ENCODE measurements around the gene GNPTAB. TPM values are rescaled to one million over a fixed set of nuclear protein-coding genes. Genes with fewer than 3 reads are reported as not detected.

GNPTAB gene
- polyA plus RNA-seq, 2 of the 4 experiments (the other 2 are of a cell fraction), result 20.3 to 29.3 TPM

DNA sequence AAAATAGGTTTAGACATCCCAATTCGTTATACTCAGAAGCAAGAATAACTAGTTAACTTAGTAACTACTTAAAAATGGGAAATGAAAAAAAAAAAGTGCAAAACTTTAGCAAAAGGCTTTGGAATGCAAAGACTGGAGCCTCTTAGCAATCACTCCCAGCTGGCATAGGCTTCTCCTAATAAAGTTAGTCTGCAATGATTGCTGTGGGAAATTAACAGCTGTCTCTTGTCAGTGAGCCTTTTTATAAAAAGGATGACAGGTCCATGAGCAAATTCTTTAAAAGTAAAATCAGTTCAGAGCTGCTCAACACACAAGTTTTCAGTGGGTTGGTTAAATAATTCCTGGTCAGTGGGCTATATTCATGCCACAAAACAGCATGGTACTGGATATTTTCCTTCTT is 84.1 kb downstream of the GNPTAB start (continued):
- TF ChIP-seq TFCP2L1 (CRISPR knock-in tag; IDR thresholded peaks at IDR 0.05) (no peak), KDM5A (IDR thresholded peaks at IDR 0.05) (no peak)
- TF ChIP-seq, protein P1, sequence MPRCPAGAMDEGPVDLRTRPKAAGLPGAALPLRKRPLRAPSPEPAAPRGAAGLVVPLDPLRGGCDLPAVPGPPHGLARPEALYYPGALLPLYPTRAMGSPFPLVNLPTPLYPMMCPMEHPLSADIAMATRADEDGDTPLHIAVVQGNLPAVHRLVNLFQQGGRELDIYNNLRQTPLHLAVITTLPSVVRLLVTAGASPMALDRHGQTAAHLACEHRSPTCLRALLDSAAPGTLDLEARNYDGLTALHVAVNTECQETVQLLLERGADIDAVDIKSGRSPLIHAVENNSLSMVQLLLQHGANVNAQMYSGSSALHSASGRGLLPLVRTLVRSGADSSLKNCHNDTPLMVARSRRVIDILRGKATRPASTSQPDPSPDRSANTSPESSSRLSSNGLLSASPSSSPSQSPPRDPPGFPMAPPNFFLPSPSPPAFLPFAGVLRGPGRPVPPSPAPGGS (IDR thresholded peaks at IDR 0.05), result no peak

DNA sequence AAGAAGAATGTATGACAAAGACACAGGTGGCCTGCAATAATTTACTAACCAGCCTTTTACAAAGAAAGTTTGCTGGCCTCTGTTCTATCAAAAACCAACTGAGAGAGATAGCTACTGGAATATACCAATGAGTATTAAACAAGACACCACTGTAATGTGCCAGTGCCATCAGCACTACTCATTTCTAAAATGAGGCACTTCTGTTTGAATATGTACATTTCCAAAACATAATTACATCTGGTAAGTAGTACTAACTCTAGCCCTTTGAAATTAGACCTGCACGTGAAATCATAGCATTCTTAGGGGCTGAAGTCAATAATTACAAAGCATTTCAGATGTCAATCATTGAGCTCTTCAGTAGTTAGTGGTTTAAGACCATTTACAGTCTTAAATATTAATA is 84.6 kb downstream of the GNPTAB start:
- no peaks in the 10 kb centered on the region for H3K4me1 ChIP-seq
- POLR2A ChIA-PET, result no interaction called here
- no peak for ATAC-seq
- no peak overlapping the region for H3K4me2 ChIP-seq
- no peak for DNase-seq (ENCODE audit: low read depth in 1 of 2, low spot score in 1 of 2)
- H3K27ac ChIP-seq, result no peak overlapping the region
- CTCF ChIA-PET, result interaction anchor here (0.8 to 3.3 kb wide), 5 partner anchors 9 to 94 kb away, joined by 3 to 9 read pairs (median 4); no protein-coding TSS in a partner anchor
- no peaks in the 10 kb centered on the region for H3K9me3 ChIP-seq
- no peak overlapping the region for H3K4me3 ChIP-seq
- 77% methylated on average over 1 of the region's 1 CpG for WGBS (ENCODE audit: missing lambda C conversion rate)
- no peak for FAIRE-seq
- TF ChIP-seq ZSCAN20 (CRISPR knock-in tag; IDR thresholded peaks at IDR 0.05), result no peak
- no peak for TF ChIP-seq HOXB13 (CRISPR knock-in tag; IDR thresholded peaks at IDR 0.05; ENCODE audit: low read depth)
- no peak for TF ChIP-seq POLR2AphosphoS2 (conservative IDR thresholded peaks at IDR 0.05; ENCODE audit: low read length)
- TF ChIP-seq PHF8 (IDR thresholded peaks at IDR 0.05; ENCODE audit: borderline replicate concordance, low read depth), result no peak
- TF ChIP-seq SMC3 (IDR thresholded peaks at IDR 0.05), result no peak
- TF ChIP-seq FOXS1 (CRISPR knock-in tag; IDR thresholded peaks at IDR 0.05), result no peak
- TF ChIP-seq, protein P2, sequence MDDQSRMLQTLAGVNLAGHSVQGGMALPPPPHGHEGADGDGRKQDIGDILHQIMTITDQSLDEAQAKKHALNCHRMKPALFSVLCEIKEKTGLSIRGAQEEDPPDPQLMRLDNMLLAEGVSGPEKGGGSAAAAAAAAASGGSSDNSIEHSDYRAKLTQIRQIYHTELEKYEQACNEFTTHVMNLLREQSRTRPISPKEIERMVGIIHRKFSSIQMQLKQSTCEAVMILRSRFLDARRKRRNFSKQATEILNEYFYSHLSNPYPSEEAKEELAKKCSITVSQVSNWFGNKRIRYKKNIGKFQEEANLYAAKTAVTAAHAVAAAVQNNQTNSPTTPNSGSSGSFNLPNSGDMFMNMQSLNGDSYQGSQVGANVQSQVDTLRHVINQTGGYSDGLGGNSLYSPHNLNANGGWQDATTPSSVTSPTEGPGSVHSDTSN (IDR thresholded peaks at IDR 0.05), result no peak
- TF ChIP-seq, protein P1 (IDR thresholded peaks at IDR 0.05), result no peak
- TF ChIP-seq CHD2 (IDR thresholded peaks at IDR 0.05; ENCODE audit: low read length, partially characterized antibody), result no peak
- TF ChIP-seq EHF (CRISPR knock-in tag; IDR thresholded peaks at IDR 0.05), result no peak
- TF ChIP-seq KDM5A (IDR thresholded peaks at IDR 0.05), result no peak
- TF ChIP-seq BHLHE40 (IDR thresholded peaks at IDR 0.05; ENCODE audit: low read depth, low read length), result no peak
- TF ChIP-seq HDAC2 (IDR thresholded peaks at IDR 0.05), result no peak
- no peak for TF ChIP-seq NPAS2 (CRISPR knock-in tag; IDR thresholded peaks at IDR 0.05; ENCODE audit: borderline replicate concordance)
- TF ChIP-seq RNF2 (IDR thresholded peaks at IDR 0.05; ENCODE audit: borderline replicate concordance, low read depth), result no peak
- no peak for TF ChIP-seq FOSB (CRISPR knock-in tag; IDR thresholded peaks at IDR 0.05)
- TF ChIP-seq POLR2A (IDR thresholded peaks at IDR 0.05; ENCODE audit: low read length), result no peak
- TF ChIP-seq SREBF2 (IDR thresholded peaks at IDR 0.05), result no peak
- TF ChIP-seq HOXB5 (CRISPR knock-in tag; IDR thresholded peaks at IDR 0.05), result no peak
- no peak for TF ChIP-seq GATA3 (IDR thresholded peaks at IDR 0.05; ENCODE audit: borderline replicate concordance)

DNA sequence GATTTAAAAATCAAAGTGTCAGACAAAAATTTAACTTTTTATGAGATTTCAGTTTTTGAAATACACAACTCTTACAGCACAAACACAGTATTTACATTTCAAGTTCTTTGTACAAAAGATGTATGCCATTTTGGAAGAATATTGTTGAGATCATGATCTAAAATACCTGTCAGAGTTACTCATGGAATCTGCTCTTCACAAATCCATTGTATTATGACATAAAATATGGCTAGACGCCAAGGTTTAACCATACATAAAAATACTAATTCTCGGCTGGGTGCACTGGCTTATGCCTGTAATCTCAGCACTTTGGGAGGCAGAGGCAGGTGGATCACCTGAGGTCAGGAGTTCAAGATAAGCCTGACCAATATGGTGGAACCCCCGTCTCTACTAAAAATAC is 85.3 kb downstream of the GNPTAB start:
- FAIRE-seq (no peak), DNase-seq (ENCODE audit: low read depth in 1 of 2, low spot score in 1 of 2) (no peak), ATAC-seq (no peak)
- no peak for TF ChIP-seq GATA3 (IDR thresholded peaks at IDR 0.05; ENCODE audit: borderline replicate concordance)
- no peak for TF ChIP-seq CHD2 (IDR thresholded peaks at IDR 0.05; ENCODE audit: low read length, partially characterized antibody)
- TF ChIP-seq, protein P3, sequence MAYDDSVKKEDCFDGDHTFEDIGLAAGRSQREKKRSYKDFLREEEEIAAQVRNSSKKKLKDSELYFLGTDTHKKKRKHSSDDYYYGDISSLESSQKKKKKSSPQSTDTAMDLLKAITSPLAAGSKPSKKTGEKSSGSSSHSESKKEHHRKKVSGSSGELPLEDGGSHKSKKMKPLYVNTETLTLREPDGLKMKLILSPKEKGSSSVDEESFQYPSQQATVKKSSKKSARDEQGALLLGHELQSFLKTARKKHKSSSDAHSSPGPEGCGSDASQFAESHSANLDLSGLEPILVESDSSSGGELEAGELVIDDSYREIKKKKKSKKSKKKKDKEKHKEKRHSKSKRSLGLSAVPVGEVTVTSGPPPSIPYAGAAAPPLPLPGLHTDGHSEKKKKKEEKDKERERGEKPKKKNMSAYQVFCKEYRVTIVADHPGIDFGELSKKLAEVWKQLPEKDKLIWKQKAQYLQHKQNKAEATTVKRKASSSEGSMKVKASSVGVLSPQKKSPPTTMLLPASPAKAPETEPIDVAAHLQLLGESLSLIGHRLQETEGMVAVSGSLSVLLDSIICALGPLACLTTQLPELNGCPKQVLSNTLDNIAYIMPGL (CRISPR knock-in tag; IDR thresholded peaks at IDR 0.05; ENCODE audit: borderline replicate concordance), result no peak
- no peak for TF ChIP-seq TP53 (CRISPR knock-in tag; IDR thresholded peaks at IDR 0.05)
- POLR2A ChIA-PET, result no interaction called here
- H3K4me1 ChIP-seq, result no peaks in the 10 kb centered on the region
- no peak overlapping the region for H3K4me2 ChIP-seq
- no peaks in the 10 kb centered on the region for H3K9me3 ChIP-seq
- CTCF ChIA-PET, result interaction anchor here (0.8 to 1.2 kb wide), 2 partner anchors 10 to 14 kb away, joined by 3 to 4 read pairs; no protein-coding TSS in a partner anchor
- no peak overlapping the region for H3K27ac ChIP-seq
- 98% methylated on average over 3 of the region's 3 CpGs for WGBS (ENCODE audit: missing lambda C conversion rate)
- no peak overlapping the region for H3K4me3 ChIP-seq

All from A549 (cell line).